Stimulated activated naive B cell treated with anti-CD40 and anti-IgM and Interleukin-4, amounts not matched to agents 10 μg/mL and 1 μg/mL and 100 μg/mL, for 72 hours (primary cell): ENCODE results near the gene CDC42SE1.

Experiments
- ATAC-seq, 2 donors: fragments of 150-1000 bp; cut with Tn5 transposase; replicated peaks; 2 replicates each; pipeline ENCODE4 v1.10.0; 2021; ENCODE audit warnings: moderate library complexity in 1 of 2
- DNase-seq: peaks from one replicate; pipeline ENCODE4 v3.0.0; 2021
- H3K27ac Mint-ChIP-seq: one replicate; pipeline ENCODE4 v1.8.0; 2022; ENCODE audit warnings: mild to moderate bottlenecking, mixed read lengths
- H3K27me3 Mint-ChIP-seq, 2 donors: one replicate each; pipeline ENCODE4 v1.8.0; 2022; ENCODE audit warnings: mixed read lengths in 2 of 2
- H3K36me3 Mint-ChIP-seq, 2 donors: one replicate each; pipeline ENCODE4 v1.8.0; 2022; ENCODE audit warnings: mixed read lengths in 2 of 2, mild to moderate bottlenecking in 1 of 2
- H3K4me1 Mint-ChIP-seq, 2 donors: one replicate each; pipeline ENCODE4 v1.8.0; 2022; ENCODE audit warnings: mixed read lengths in 2 of 2, mild to moderate bottlenecking in 1 of 2
- H3K4me3 Mint-ChIP-seq, 2 donors: one replicate each; pipeline ENCODE4 v1.8.0; 2022; ENCODE audit warnings: mild to moderate bottlenecking in 2 of 2, mixed read lengths in 2 of 2, moderate library complexity in 1 of 2
- H3K9me3 Mint-ChIP-seq, 2 donors: one replicate each; pipeline ENCODE4 v1.8.0; 2022; ENCODE audit warnings: mixed read lengths in 2 of 2, mild to moderate bottlenecking in 1 of 2

CDC42SE1 gene

DNA sequence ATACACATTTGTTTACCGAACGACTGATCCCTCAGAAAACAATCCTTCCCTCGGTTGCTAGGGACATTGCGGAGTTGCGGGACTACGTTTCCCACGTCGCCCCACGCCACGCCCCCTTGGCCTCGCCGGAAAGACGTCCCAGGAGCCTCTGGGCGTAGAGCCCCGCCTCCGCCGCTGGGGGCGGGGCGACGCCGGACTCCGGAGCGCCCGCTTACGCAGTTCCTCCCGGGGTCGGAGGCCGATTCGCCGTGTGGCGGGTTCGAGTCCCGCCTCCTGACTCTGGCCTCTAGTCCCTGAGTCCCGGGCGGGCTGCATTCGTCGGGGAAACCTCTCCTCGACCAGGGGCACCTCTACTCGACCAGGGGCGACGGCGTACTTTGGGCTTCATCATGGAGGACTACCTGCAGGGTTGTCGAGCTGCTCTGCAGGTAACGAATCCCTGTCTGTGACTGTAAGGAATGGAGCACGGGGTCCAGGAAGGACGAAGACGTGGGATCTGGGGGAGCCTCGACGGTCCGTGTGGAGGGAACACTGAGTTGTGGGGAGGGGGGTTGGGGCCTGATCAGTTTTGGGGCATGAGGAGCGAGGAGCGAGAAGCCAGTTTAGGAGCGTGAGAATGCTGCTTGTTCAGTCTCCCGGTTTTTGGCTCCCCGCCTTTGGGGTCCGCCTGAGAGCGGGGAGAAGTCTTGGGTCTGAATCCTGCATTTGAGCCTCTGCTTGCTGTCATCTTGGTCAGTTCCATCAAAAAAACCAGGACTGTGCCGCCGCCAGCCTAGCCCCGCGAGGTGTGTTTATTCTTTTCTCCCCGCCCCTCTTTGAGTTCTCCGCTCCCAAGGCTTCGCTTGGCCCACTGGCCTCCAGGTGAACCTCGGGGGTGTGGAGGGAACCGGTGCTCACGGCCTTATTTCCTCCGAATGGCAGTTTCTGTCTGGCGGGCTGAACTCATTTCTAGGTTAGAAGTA lies 50.9 kb downstream of the CDC42SE1 start, which contains the start of gene PRUNE1:
PRUNE1 (plus strand) TSS at position 206 of the 962 bp plus-strand sequence; CDS start at position 390, 184 bp downstream.
- peak within 1 kb of the TSS; percentile 98 for H3K27ac Mint-ChIP-seq
- H3K27me3 Mint-ChIP-seq, result no peaks in the 10 kb centered on the region
- peak within 1 kb of the TSS; percentile 97 for H3K4me3 Mint-ChIP-seq
- H3K9me3 Mint-ChIP-seq, result no peaks in the 10 kb centered on the region
- H3K4me1 Mint-ChIP-seq, result peaks cover 35 to 67% of the 10 kb centered on the region in 2 donors
- H3K36me3 Mint-ChIP-seq, result peaks cover 3 to 6% of the 10 kb centered on the region in 2 donors
- ATAC-seq, result peak; percentile 87 to 93
- DNase-seq, result peak; percentile 88

DNA sequence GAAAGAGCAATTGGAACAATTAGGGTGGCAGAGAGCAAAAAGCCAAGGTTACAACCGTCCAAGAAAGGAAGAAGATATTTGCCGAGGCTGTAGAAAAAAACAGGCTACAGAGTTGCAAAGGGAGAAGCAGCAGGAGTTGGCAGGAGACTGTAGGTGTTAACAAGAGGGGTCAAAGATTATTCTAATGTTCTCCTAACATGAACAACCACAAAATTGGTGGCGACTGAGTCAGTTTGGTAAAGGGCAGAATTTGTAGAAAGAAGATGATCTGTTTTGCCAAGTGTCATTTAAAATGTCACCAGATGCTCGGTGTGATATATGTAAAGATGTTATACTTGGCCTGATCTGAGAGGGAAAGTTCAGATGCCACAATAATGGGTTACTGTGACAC lies 51.6 kb downstream of the CDC42SE1 start:
- peaks cover 35 to 68% of the 10 kb centered on the region in 2 donors for H3K4me1 Mint-ChIP-seq
- DNase-seq (no peak), ATAC-seq (no peak)
- peaks cover 3 to 6% of the 10 kb centered on the region in 2 donors for H3K36me3 Mint-ChIP-seq
- H3K4me3 Mint-ChIP-seq, result peak overlapping the region; percentile 97
- H3K9me3 Mint-ChIP-seq, result no peaks in the 10 kb centered on the region
- H3K27ac Mint-ChIP-seq, result peak overlapping the region; percentile 98
- no peaks in the 10 kb centered on the region for H3K27me3 Mint-ChIP-seq

DNA sequence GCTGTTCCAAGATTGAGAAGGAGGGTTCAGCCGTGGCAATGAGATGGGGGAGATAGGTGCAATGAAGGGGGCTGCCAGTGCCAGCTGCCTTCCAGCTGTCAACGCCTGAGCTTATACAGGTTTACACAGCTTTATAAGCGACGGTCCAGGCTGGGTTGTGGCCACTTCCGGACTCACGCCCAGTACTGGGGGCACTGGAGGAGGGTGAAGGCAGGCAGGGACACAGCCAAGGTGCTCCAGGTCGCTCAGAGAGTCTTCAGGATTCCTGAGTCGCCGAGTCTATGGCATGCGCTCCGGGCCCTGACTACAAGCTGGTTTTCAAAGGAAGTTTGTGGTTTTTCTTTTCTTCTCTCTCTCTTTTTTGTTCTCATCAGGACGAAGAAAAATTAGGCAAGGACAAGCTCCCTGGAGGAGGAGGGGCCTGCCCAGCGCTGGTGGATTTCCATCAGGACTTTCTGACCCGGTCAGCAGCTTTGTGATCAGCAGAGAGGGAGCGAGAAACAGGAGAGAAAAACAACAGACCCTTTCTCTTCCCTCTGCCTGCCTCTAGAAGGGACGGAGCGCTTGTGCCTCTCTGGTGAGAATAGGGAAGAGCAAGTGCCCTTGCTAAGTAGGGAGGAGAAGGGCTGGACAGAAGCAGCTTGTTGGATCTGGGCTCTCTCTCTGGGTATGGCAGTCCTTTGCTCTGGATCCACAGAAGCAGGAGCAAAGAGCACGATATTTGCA lies 52.9 kb downstream of the CDC42SE1 start, which contains the start of gene MINDY1:
MINDY1 (minus strand) TSS at position 576 of the 726 bp plus-strand sequence. CDS start 4,285 bp downstream, outside the sequence.
- no peaks in the 10 kb centered on the region for H3K9me3 Mint-ChIP-seq
- H3K4me1 Mint-ChIP-seq, result peaks cover 44 to 66% of the 10 kb centered on the region in 2 donors
- peak; percentile 30 for DNase-seq
- H3K27me3 Mint-ChIP-seq, result no peaks in the 10 kb centered on the region
- H3K36me3 Mint-ChIP-seq, result peaks cover 10 to 11% of the 10 kb centered on the region in 2 donors
- peak; percentile 63 to 66 for ATAC-seq
- peak within 1 kb of the TSS; percentile 98 for H3K27ac Mint-ChIP-seq
- peak within 1 kb of the TSS; percentile 97 for H3K4me3 Mint-ChIP-seq

DNA sequence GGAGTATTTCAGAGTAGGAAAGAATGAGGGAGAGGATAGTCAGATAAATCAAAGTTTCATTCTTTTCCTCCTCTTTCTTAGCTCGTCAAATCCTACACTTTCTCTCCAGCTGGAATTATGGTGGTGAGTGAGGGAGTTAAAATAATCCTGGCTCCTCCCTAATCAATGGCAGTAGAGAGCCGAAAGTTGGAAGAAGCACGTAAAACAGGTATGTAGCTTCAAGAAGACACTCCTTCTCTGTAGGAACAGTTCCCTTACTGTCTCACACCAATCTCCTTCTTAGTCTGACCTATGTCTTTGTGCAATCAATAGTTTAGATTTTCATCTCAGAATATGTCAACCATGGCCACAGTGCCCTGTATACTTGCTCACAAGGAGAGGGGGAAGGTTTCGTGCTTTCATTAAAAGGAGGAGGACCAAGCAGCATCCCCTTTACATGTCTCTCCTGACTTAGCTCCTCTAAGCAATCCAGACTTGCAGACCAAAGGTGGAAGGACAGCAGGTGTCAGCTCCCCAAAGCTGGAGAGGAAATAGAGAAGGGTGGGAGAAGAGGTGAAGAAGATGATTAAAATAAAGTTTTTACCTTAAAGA lies 53.6 kb downstream of the CDC42SE1 start:
- Mint-ChIP-seq H3K9me3 (no peaks in the 10 kb centered on the region), H3K36me3 (peaks cover 9 to 11% of the 10 kb centered on the region in 2 donors), H3K27me3 (no peaks in the 10 kb centered on the region), H3K27ac (peak overlapping the region; percentile 98), H3K4me3 (peak overlapping the region; percentile 97), H3K4me1 (peaks cover 41 to 62% of the 10 kb centered on the region in 2 donors)
- no peak for ATAC-seq
- DNase-seq, result no peak

DNA sequence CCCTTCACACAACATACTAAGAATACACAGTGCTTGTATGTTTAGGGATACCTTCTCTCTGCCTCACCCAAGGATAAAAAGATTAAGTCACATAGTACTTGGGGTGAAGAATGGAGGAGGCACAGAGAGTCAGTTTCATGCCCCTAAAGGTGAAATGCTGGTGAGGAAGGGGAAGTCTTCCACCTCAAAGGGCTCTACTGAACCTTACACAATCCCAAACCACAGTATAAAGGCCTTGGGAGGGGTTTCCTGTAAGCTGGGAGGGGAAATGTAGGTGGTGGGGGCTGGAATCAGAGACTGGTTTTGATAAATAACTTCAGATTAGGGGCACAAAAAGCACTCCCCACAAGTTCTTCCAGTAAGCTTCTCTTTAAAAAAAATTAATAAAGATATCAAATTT lies 56.2 kb downstream of the CDC42SE1 start:
- peaks cover 9 to 14% of the 10 kb centered on the region in 2 donors for H3K36me3 Mint-ChIP-seq
- no peak for DNase-seq
- H3K27me3 Mint-ChIP-seq, result no peaks in the 10 kb centered on the region
- no peaks in the 10 kb centered on the region for H3K9me3 Mint-ChIP-seq
- H3K4me1 Mint-ChIP-seq, result peaks cover 35 to 46% of the 10 kb centered on the region in 2 donors
- no peak overlapping the region for H3K4me3 Mint-ChIP-seq
- H3K27ac Mint-ChIP-seq, result no peak overlapping the region
- no peak for ATAC-seq

DNA sequence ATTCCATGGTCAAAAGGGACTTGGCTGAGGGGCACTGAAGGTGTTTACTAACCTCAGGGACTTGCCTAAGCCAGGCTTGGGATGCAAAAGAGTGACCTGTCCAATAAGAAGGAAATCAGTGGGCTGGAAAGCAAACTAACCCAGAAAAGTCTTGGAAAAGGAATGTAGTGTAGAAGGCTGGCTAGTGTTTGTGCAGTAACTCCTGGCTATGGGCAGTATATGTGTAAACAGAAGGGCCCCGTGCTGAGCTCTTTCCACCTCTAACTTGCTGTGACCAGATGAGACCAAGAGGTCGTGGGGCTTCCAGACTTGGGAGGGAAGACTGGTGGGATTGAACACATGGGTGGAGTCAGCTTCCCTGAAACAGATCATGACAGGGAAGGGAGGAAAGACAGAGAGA lies 56.8 kb downstream of the CDC42SE1 start:
- ATAC-seq, result no peak
- Mint-ChIP-seq H3K27ac (no peak overlapping the region), H3K4me1 (peaks cover 30 to 40% of the 10 kb centered on the region in 2 donors), H3K36me3 (peaks cover 9 to 14% of the 10 kb centered on the region in 2 donors), H3K4me3 (no peak overlapping the region), H3K27me3 (no peaks in the 10 kb centered on the region), H3K9me3 (no peaks in the 10 kb centered on the region)
- no peak for DNase-seq

DNA sequence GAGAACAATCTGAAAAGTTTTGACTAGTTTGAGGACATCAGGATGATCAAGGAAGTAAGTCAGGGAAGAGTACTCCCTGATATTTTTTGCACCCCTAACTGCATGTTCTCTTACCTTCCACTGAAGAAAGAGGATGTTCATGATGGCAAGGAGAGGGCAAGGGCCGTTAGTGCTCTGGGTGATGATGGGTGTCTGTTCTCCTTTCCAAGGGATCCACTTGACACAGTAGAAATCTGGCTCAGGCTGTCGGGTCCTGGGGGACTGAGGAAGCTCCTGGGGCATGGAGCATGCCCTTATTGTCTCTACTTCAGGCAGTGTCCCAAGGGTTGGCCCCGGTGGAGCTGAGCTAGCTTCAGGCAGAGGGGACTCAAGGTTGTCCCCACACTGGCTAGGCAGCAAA lies 57.4 kb downstream of the CDC42SE1 start:
- no peak overlapping the region for H3K27ac Mint-ChIP-seq
- peaks cover 12 to 18% of the 10 kb centered on the region in 2 donors for H3K36me3 Mint-ChIP-seq
- DNase-seq (no peak), ATAC-seq (no peak)
- H3K4me3 Mint-ChIP-seq, result no peak overlapping the region
- no peaks in the 10 kb centered on the region for H3K9me3 Mint-ChIP-seq
- H3K27me3 Mint-ChIP-seq, result no peaks in the 10 kb centered on the region
- peaks cover 25 to 34% of the 10 kb centered on the region in 2 donors for H3K4me1 Mint-ChIP-seq

DNA sequence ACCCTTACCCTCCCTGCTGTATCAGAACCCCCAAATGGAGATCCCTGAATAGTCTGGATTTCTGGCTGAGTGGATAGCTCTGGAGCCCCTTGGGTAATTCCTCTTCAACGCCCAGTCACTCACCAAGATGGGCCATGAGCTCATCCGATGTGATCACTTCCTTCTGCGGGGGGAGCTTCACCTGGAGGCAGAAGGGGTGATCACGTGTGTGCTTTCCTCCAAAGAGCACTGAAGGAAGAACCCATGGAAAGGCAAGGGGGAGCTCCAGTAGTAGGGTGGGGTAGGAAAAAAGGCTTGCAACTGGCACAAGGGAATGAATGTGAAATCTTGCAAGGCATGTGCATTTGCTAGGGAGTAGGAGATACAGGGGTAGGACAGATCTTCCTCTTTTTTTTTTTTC lies 57.8 kb downstream of the CDC42SE1 start:
- Mint-ChIP-seq H3K27me3 (no peaks in the 10 kb centered on the region), H3K27ac (no peak overlapping the region), H3K36me3 (peaks cover 17 to 21% of the 10 kb centered on the region in 2 donors), H3K4me3 (no peak overlapping the region), H3K9me3 (no peaks in the 10 kb centered on the region), H3K4me1 (peaks cover 22 to 30% of the 10 kb centered on the region in 2 donors)
- ATAC-seq (no peak), DNase-seq (no peak)
